Kidney tubule cell (primary cell): ENCODE measurements around the gene THBS4.

Experiments
- DNase-seq: peaks from one replicate; pipeline ENCODE4 v3.0.0-alpha.2; 2018; ENCODE audit warnings: low spot score

THBS4 gene

GRCh38 chr5:80048084-80048780 lies 13.1 kb downstream of the THBS4 start:
- no peak for DNase-seq

GRCh38 chr5:80052464-80052863 lies 17.3 kb downstream of the THBS4 start:
- no peak for DNase-seq

GRCh38 chr5:80054682-80055081 lies 19.5 kb downstream of the THBS4 start:
- peak; percentile 72 for DNase-seq

GRCh38 chr5:80055491-80056170 lies 20.5 kb downstream of the THBS4 start:
- DNase-seq = peak; percentile 71

GRCh38 chr5:80057099-80057498 lies 22.0 kb downstream of the THBS4 start:
- DNase-seq = no peak

GRCh38 chr5:80057921-80058320 lies 22.8 kb downstream of the THBS4 start:
- no peak for DNase-seq

- DNase-seq = no peak
Measured at GRCh38 chr5:80059354-80059980, 24.3 kb downstream of the THBS4 start.

- no peak for DNase-seq
Measured at GRCh38 chr5:80060966-80061365, 25.8 kb downstream of the THBS4 start.

GRCh38 chr5:80061547-80061946 lies 26.4 kb downstream of the THBS4 start:
- no peak for DNase-seq

- DNase-seq = no peak
Measured at GRCh38 chr5:80064124-80064523, 29.0 kb downstream of the THBS4 start.

- no peak for DNase-seq
Measured at GRCh38 chr5:80067016-80067415, 31.9 kb downstream of the THBS4 start.

- DNase-seq = no peak
Measured at GRCh38 chr5:80067531-80068245, 32.5 kb downstream of the THBS4 start.

- DNase-seq = no peak
Measured at GRCh38 chr5:80068246-80068636, 33.1 kb downstream of the THBS4 start.

GRCh38 chr5:80068775-80069174 lies 33.6 kb downstream of the THBS4 start:
- no peak for DNase-seq

GRCh38 chr5:80069251-80069800 lies 34.2 kb downstream of the THBS4 start:
- DNase-seq = no peak

- no peak for DNase-seq
Measured at GRCh38 chr5:80069918-80070318, 34.8 kb downstream of the THBS4 start.

- DNase-seq = no peak
Measured at GRCh38 chr5:80070338-80071056, 35.3 kb downstream of the THBS4 start.

- DNase-seq = peak; percentile 17
Measured at GRCh38 chr5:80071510-80072021, 36.4 kb downstream of the THBS4 start.

- peak; percentile 55 for DNase-seq
Measured at GRCh38 chr5:80072103-80073073, 37.2 kb downstream of the THBS4 start.
